B cell (primary cell): Measurements from ENCODE around the gene OR5L2. TPM values are rescaled to one million over a fixed set of nuclear protein-coding genes. Genes with fewer than 3 reads are reported as not detected.

Experiments
- ATAC-seq: fragments of 200-7000 bp; cut with Tn5 transposase; one replicate; pipeline ENCODE4 v1.10.0; 2021; ENCODE audit warnings: low read depth, mild to moderate bottlenecking, moderate number of reproducible peaks, moderate library complexity
- CTCF ChIA-PET: fragments of 350-600 bp; sonication (Branson Sonifier 250); formaldehyde crosslinking; loops from one replicate; lab custom pipeline; 2021; ENCODE audit warnings: antibody characterized with exemption, inconsistent platforms; lab: Charles Lee
- POLR2A ChIA-PET: fragments of 350-600 bp; sonication (Branson Sonifier 250); formaldehyde crosslinking; loops from one replicate; lab custom pipeline; 2021; ENCODE audit warnings: antibody characterized with exemption; lab: Charles Lee
- DNase-seq: peaks from one replicate; pipeline ENCODE4 v3.0.0; 2013
- H2AFZ ChIP-seq: 2 replicates; pipeline ENCODE4 v1.6.1; 2012; ENCODE audit warnings: mild to moderate bottlenecking, low read depth, low read length; ENCODE audit not compliant: insufficient read depth, poor library complexity, severe bottlenecking
- H3K27ac ChIP-seq, 2 donors: 1 replicate in 1 of 2; 2 replicates in 1 of 2; pipeline ENCODE4 v1.5.1; 2012 to 2013; ENCODE audit warnings: low read length in 2 of 2, mild to moderate bottlenecking in 2 of 2, moderate library complexity in 1 of 2
- H3K27me3 ChIP-seq, 4 experiments: fragments of 200-600 bp in 1 of 4; sonication (generic) in 1 of 4; replicated peaks in 1 of 4; 1 replicate in 2 of 4; 2 replicates in 2 of 4; pipeline versions ENCODE4 v1.6.1 to v1.7.0; 2013 to 2016; ENCODE audit warnings: low read length in 3 of 4, mild to moderate bottlenecking in 2 of 4, mixed read lengths in 1 of 4, moderate library complexity in 1 of 4; ENCODE audit not compliant: insufficient read depth in 4 of 4, control insufficient read depth in 3 of 4; ENCODE audit errors: control extremely low read depth in 1 of 4
- H3K36me3 ChIP-seq, 2 experiments: replicated peaks in 1 of 2; 1 replicate in 1 of 2; 2 replicates in 1 of 2; pipeline versions ENCODE4 v1.6.1 to v1.7.1; 2013; ENCODE audit warnings: low read length in 1 of 2; ENCODE audit not compliant: insufficient read depth in 2 of 2, control insufficient read depth in 1 of 2; ENCODE audit errors: control extremely low read depth in 1 of 2, extremely low read depth in 1 of 2
- H3K4me1 ChIP-seq, 2 donors: fragments of 200-600 bp in 1 of 2; sonication (generic) in 1 of 2; 1 replicate in 1 of 2; 2 replicates in 1 of 2; pipeline versions ENCODE4 v1.5.1 to v1.6.1; 2013 to 2017; ENCODE audit warnings: low read length in 2 of 2; ENCODE audit not compliant: control insufficient read depth in 2 of 2, insufficient read depth in 2 of 2
- H3K4me2 ChIP-seq: replicated peaks from 2 replicates; pipeline ENCODE3; 2012; ENCODE audit warnings: mild to moderate bottlenecking, low read depth, low read length; ENCODE audit not compliant: poor library complexity, severe bottlenecking
- H3K4me3 ChIP-seq, 5 experiments: fragments of 200-600 bp in 1 of 5; sonication (generic) in 1 of 5; 1 replicate in 3 of 5; 2 replicates in 2 of 5; pipeline versions ENCODE4 v1.5.1 to v1.7.0; 2011 to 2016; ENCODE audit warnings: low read length in 4 of 5, mild to moderate bottlenecking in 4 of 5, low read depth in 2 of 5, control low read depth in 1 of 5, moderate library complexity in 1 of 5; ENCODE audit not compliant: insufficient read depth in 1 of 5; ENCODE audit errors: control extremely low read depth in 1 of 5, extremely low read depth in 1 of 5
- H3K79me2 ChIP-seq: fragments of 200-600 bp; sonication (generic); one replicate; pipeline ENCODE4 v1.6.0; 2016; ENCODE audit warnings: low read length; ENCODE audit not compliant: control insufficient read depth, insufficient read depth
- H3K9ac ChIP-seq: fragments of 200-600 bp; sonication (generic); 2 replicates; pipeline ENCODE4 v1.6.1; 2017; ENCODE audit warnings: mild to moderate bottlenecking, low read length, moderate library complexity
- H3K9me3 ChIP-seq, 3 donors: one replicate each; pipeline versions ENCODE4 v1.6.1 to v1.7.1; 2013; ENCODE audit warnings: low read length in 2 of 3; ENCODE audit not compliant: control insufficient read depth in 2 of 3, insufficient read depth in 1 of 3; ENCODE audit errors: control extremely low read depth in 1 of 3
- H4K20me1 ChIP-seq: 2 replicates; pipeline ENCODE4 v1.6.0; 2012; ENCODE audit warnings: mild to moderate bottlenecking, low read length; ENCODE audit not compliant: insufficient read depth, control insufficient read depth, poor library complexity, severe bottlenecking
- H3K27ac Mint-ChIP-seq: one replicate; pipeline ENCODE4 v1.8.0; 2021; ENCODE audit warnings: mixed read lengths
- H3K27me3 Mint-ChIP-seq: one replicate; pipeline ENCODE4 v1.8.0; 2021; ENCODE audit warnings: mixed read lengths
- H3K4me1 Mint-ChIP-seq: one replicate; pipeline ENCODE4 v1.8.0; 2021; ENCODE audit warnings: mixed read lengths
- H3K4me3 Mint-ChIP-seq: one replicate; pipeline ENCODE4 v1.8.0; 2021; ENCODE audit warnings: mixed read lengths
- H3K9me3 Mint-ChIP-seq: one replicate; pipeline ENCODE4 v1.8.0; 2022; ENCODE audit warnings: mixed read lengths; ENCODE audit not compliant: insufficient read depth
- CTCF ChIP-seq: fragments of 200-600 bp; IDR thresholded peaks from one replicate; pipeline ENCODE4 v1.8.0; 2022; ENCODE audit warnings: antibody characterized with exemption, mild to moderate bottlenecking
- EZH2 ChIP-seq: IDR thresholded peaks from 2 replicates; pipeline ENCODE4 v1.6.1; 2012; ENCODE audit warnings: borderline replicate concordance, low read depth, mild to moderate bottlenecking, moderate library complexity, low read length; ENCODE audit not compliant: insufficient read depth, poor library complexity, severe bottlenecking
- WGBS: methylation state at CpG from one replicate; pipeline ENCODE4 v1.1.5; 2013; ENCODE audit warnings: missing lambda C conversion rate; ENCODE audit not compliant: insufficient coverage; 5-methylcytosine and 5-hydroxymethylcytosine counted together
- intact Hi-C: fragments of 100-400 bp; cut with micrococcal nuclease; formaldehyde crosslinking; loops from one replicate; pipeline ENCODE4 v1.10.0; 2022
- polyA plus RNA-seq: library from polyadenylated mRNA; depleted of rRNA; stranded (reverse); fragments of >200 nt; gene quantifications from 2 replicates; pipeline ENCODE4 v1.2.3, GENCODE V29; 2012
- total RNA-seq, 2 donors: library from RNA; stranded (reverse); fragments of 120-200 nt in 1 of 2; gene quantifications; 1 replicate in 1 of 2; 2 replicates in 1 of 2; pipeline versions ENCODE4 v1.2.3 to v1.2.4, GENCODE V29; 2013 to 2022

Gene OR5L2
- total and polyA plus RNA-seq, 2 donors (not counting 1 experiment from before 2014, with no cell fraction given) = not detected

GRCh38 chr11:55819330-55819729 is 7.7 kb upstream of the OR5L2 start, which contains the start of gene OR5D18:
Gene OR5D18, plus strand, starts transcription at chr11:55819630. Its CDS starts 0 bp downstream, at chr11:55819630.
- WGBS = 84% methylated on average over 4 of the region's 5 CpGs
- no peaks in the 10 kb centered on the region for H3K79me2 ChIP-seq
- H3K4me3 ChIP-seq = no peak within 1 kb of the TSS
- no peak within 1 kb of the TSS for H3K4me3 Mint-ChIP-seq
- H3K9me3 ChIP-seq = peaks cover 0 to 9% (median 0%) of the 10 kb centered on the region in 3 donors
- CTCF ChIA-PET = no interaction called here
- no peaks in the 10 kb centered on the region for H3K4me1 ChIP-seq
- H3K9me3 Mint-ChIP-seq = no peaks in the 10 kb centered on the region
- H3K27me3 Mint-ChIP-seq = no peaks in the 10 kb centered on the region
- H3K27ac ChIP-seq = no peak within 1 kb of the TSS
- no peaks in the 10 kb centered on the region for H4K20me1 ChIP-seq
- no peak within 1 kb of the TSS for H3K27ac Mint-ChIP-seq
- no peak within 1 kb of the TSS for H3K9ac ChIP-seq
- intact Hi-C loops = no loop called here
- ATAC-seq (no peak), DNase-seq (no peak)
- TF ChIP-seq CTCF (no peak), EZH2 (no peak)
- no peak within 1 kb of the TSS for H2AFZ ChIP-seq
- H3K4me2 ChIP-seq = no peak within 1 kb of the TSS
- no peaks in the 10 kb centered on the region for H3K27me3 ChIP-seq
- H3K4me1 Mint-ChIP-seq = no peaks in the 10 kb centered on the region
- POLR2A ChIA-PET = no interaction called here
- no peaks in the 10 kb centered on the region for H3K36me3 ChIP-seq

GRCh38 chr11:55838452-55838851 is 11.4 kb downstream of the OR5L2 start, which contains the start of gene OR5D16:
Gene OR5D16, plus strand, starts transcription at chr11:55838752. Its CDS starts 0 bp downstream, at chr11:55838752.
- Histone ChIP-seq H3K4me1 (no peaks in the 10 kb centered on the region), H3K4me3 (no peak within 1 kb of the TSS), H3K27me3 (no peaks in the 10 kb centered on the region), H3K9ac (no peak within 1 kb of the TSS), H2AFZ (no peak within 1 kb of the TSS), H3K79me2 (no peaks in the 10 kb centered on the region), H3K9me3 (no peaks in the 10 kb centered on the region), H3K27ac (no peak within 1 kb of the TSS), H3K36me3 (no peaks in the 10 kb centered on the region), H3K4me2 (no peak within 1 kb of the TSS), H4K20me1 (no peaks in the 10 kb centered on the region)
- Mint-ChIP-seq H3K4me3 (no peak within 1 kb of the TSS), H3K27ac (no peak within 1 kb of the TSS), H3K9me3 (peaks cover 2% of the 10 kb centered on the region), H3K4me1 (no peaks in the 10 kb centered on the region), H3K27me3 (no peaks in the 10 kb centered on the region)
- ATAC-seq (no peak), DNase-seq (no peak)
- intact Hi-C loops = no loop called here
- no peak for TF ChIP-seq CTCF
- POLR2A ChIA-PET = no interaction called here
- CTCF ChIA-PET = no interaction called here
- no CpG with 5 or more reads among the region's 3 CpGs for WGBS
